BLaER1 (cell line): ENCODE measurements around the gene UFD1.
A peak's percentile ranks its signal among the peaks of the same experiment; 100 is the strongest.

ENCODE experiments used
- H3K27ac ChIP-seq: shearing (Covaris generic); formaldehyde crosslinking; 2 replicates; pipeline ENCODE4 v1.8.1; 2022
- H3K27me3 ChIP-seq: shearing (Covaris generic); formaldehyde crosslinking; 2 replicates; pipeline ENCODE4 v1.8.1; 2022
- H3K36me3 ChIP-seq: shearing (Covaris generic); formaldehyde crosslinking; 2 replicates; pipeline ENCODE4 v1.8.1; 2022
- H3K4me1 ChIP-seq: shearing (Covaris generic); formaldehyde crosslinking; 2 replicates; pipeline ENCODE4 v1.8.1; 2022
- H3K4me2 ChIP-seq: shearing (Covaris generic); formaldehyde crosslinking; 2 replicates; pipeline ENCODE4 v1.8.1; 2022
- H3K4me3 ChIP-seq: shearing (Covaris generic); formaldehyde crosslinking; 2 replicates; pipeline ENCODE4 v1.8.1; 2022
- H3K9ac ChIP-seq: shearing (Covaris generic); formaldehyde crosslinking; 2 replicates; pipeline ENCODE4 v1.8.1; 2022
- H3K9me3 ChIP-seq: shearing (Covaris generic); formaldehyde crosslinking; 2 replicates; pipeline ENCODE4 v1.8.1; 2022
- H4K20me1 ChIP-seq: shearing (Covaris generic); formaldehyde crosslinking; 2 replicates; pipeline ENCODE4 v1.8.1; 2022
- Cebpa-rat ChIP-seq: shearing (Covaris generic); IDR thresholded peaks from 2 replicates; pipeline ENCODE4 v1.8.1; 2022

UFD1 gene

GRCh38 chr22:19420321-19420720, 58.7 kb downstream of the UFD1 start:
- Histone ChIP-seq H3K27me3 (no peaks in the 10 kb centered on the region), H3K27ac (no peak overlapping the region), H3K9me3 (peaks cover 13% of the 10 kb centered on the region), H3K4me2 (peak overlapping the region; percentile 44), H3K9ac (no peak overlapping the region), H3K36me3 (peaks cover 51% of the 10 kb centered on the region), H3K4me3 (no peak overlapping the region), H4K20me1 (peaks cover 98% of the 10 kb centered on the region), H3K4me1 (peaks cover 20% of the 10 kb centered on the region)
- TF ChIP-seq Cebpa-rat: no peak

DNA sequence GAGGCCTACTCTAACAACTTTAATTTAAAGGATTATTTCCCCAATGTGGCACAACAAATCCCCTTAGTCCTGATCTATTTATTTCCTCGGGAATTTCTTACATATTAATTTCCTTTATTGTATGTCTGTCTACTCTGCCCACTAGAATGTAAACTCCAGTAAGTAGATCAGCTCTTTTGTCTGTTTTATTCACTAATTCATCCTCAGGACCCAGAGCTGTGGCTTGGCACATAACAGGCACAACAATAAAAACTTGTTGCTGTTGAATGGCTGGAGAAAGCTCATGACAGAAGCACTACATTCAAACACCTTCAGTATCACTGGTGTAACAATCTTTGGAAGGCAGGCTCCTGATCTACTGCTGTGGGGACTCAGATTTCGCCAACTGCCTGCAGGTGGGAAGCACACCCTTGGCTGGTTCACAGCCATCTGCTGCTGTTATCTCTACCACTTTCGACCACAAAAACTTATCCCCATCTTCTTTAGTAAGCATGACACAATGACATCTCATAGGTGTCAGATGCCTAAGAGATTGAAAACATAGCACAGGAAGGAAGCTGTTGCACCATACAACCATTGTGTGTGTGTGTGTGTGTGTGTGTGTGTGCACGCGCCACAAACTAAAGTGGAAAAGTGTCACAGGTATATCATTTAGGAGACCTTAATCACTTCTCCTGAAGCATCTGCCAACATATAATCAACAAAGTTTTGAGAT, 59.4 kb downstream of the UFD1 start:
- no peak for TF ChIP-seq Cebpa-rat

GRCh38 chr22:19419086-19419463, 59.9 kb downstream of the UFD1 start:
- Histone ChIP-seq H3K9ac (no peak overlapping the region), H3K9me3 (peaks cover 13% of the 10 kb centered on the region), H3K27me3 (no peaks in the 10 kb centered on the region), H3K36me3 (peaks cover 42% of the 10 kb centered on the region), H4K20me1 (peaks cover 98% of the 10 kb centered on the region), H3K4me2 (peak overlapping the region; percentile 44; the same call in 1 of the 2 replicates), H3K27ac (peak overlapping the region; percentile 38; the same call in 1 of the 2 replicates), H3K4me3 (no peak overlapping the region), H3K4me1 (peaks cover 20% of the 10 kb centered on the region)
- TF ChIP-seq Cebpa-rat: no peak

More for the DNA sequence above, 59.4 kb downstream of the UFD1 start:
- Histone ChIP-seq H3K27me3 (no peaks in the 10 kb centered on the region), H3K9me3 (peaks cover 13% of the 10 kb centered on the region), H3K4me2 (peak overlapping the region; percentile 44), H3K36me3 (peaks cover 44% of the 10 kb centered on the region), H3K4me1 (peaks cover 20% of the 10 kb centered on the region), H4K20me1 (peaks cover 98% of the 10 kb centered on the region), H3K4me3 (no peak overlapping the region), H3K9ac (no peak overlapping the region), H3K27ac (peak overlapping the region; percentile 38; the same call in 1 of the 2 replicates)

- Histone ChIP-seq H4K20me1 (peaks cover 98% of the 10 kb centered on the region), H3K9me3 (peaks cover 13% of the 10 kb centered on the region), H3K4me3 (no peak overlapping the region), H3K4me2 (no peak overlapping the region), H3K27me3 (no peaks in the 10 kb centered on the region), H3K9ac (no peak overlapping the region), H3K27ac (no peak overlapping the region), H3K4me1 (peaks cover 11% of the 10 kb centered on the region), H3K36me3 (peaks cover 76% of the 10 kb centered on the region)
- TF ChIP-seq Cebpa-rat: no peak
Measured at GRCh38 chr22:19412923-19413322, 66.1 kb downstream of the UFD1 start.

DNA sequence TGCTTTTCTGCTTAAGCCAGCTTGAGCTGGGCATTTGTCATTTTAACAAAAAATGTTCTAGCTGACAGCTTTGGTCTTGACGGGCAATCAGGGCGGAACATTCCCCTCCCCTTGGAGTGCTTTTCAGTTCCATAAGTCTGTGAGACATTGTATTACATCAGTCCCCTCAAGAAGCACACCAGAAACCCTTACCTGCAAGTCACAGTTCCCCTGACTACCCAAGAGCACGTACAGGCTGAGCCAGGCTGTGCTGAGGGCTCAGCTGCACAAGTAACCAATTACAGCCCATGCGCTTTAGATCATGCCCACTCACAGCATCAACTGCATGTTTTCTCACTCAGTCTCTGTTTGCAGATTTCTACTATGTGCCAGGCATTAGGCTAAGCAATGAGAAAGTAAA, 66.5 kb downstream of the UFD1 start:
- no peak overlapping the region for H3K4me3 ChIP-seq
- no peak overlapping the region for H3K27ac ChIP-seq
- peaks cover 11% of the 10 kb centered on the region for H3K4me1 ChIP-seq
- H3K36me3 ChIP-seq: peaks cover 76% of the 10 kb centered on the region
- peaks cover 98% of the 10 kb centered on the region for H4K20me1 ChIP-seq
- H3K4me2 ChIP-seq: no peak overlapping the region
- H3K27me3 ChIP-seq: no peaks in the 10 kb centered on the region
- H3K9ac ChIP-seq: no peak overlapping the region
- H3K9me3 ChIP-seq: peaks cover 9% of the 10 kb centered on the region
- no peak for TF ChIP-seq Cebpa-rat

- Histone ChIP-seq H3K9me3 (peaks cover 1% of the 10 kb centered on the region; the same call in 1 of the 2 replicates), H3K36me3 (peaks cover 76% of the 10 kb centered on the region), H3K9ac (no peak overlapping the region)
Measured at GRCh38 chr22:19411690-19412045, 67.3 kb downstream of the UFD1 start.

DNA sequence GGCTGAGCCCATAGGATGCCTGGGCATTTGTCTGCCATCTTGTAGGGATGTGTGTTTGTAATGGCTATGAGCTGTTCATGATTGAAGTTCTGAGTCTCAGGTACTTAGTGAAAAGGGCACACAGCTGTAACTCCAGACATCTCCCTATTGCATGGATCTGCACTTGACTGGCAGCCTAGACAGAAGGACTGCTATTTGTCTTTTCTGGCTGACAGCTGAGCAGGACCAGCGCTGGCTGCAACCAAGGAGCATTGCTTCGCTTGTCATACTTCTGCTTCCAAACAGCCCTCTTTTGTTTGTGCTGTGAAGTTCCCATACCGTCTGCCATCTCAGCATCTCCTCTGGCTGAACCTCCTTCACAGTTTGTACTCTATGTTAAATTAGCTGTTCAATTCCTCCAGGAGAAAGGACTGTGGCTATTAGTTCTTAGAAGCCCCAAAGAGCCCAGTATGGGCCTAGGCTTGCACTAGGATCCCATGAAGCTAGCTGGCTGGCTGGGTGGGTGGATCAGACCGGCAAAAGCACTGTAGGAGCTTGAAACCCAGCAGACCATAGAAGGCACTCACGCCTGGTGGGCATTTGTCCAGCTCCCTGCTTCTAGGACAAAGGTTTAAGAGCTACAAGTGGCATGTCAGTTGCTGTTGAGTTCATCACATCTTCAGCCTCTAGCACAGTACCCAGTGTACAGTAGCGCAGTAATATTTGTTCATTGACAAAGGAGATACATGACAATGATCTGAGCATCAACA, 67.9 kb downstream of the UFD1 start:
- no peaks in the 10 kb centered on the region for H3K27me3 ChIP-seq
- no peak for TF ChIP-seq Cebpa-rat
- peaks cover 94% of the 10 kb centered on the region for H4K20me1 ChIP-seq
- H3K9me3 ChIP-seq: no peaks in the 10 kb centered on the region
- H3K9ac ChIP-seq: no peak overlapping the region
- no peak overlapping the region for H3K27ac ChIP-seq
- H3K36me3 ChIP-seq: peaks cover 76% of the 10 kb centered on the region
- H3K4me2 ChIP-seq: no peak overlapping the region
- no peak overlapping the region for H3K4me3 ChIP-seq
- peaks cover 11% of the 10 kb centered on the region for H3K4me1 ChIP-seq

More at GRCh38 chr22:19411690-19412045, 67.3 kb downstream of the UFD1 start:
- peaks cover 94% of the 10 kb centered on the region for H4K20me1 ChIP-seq
- H3K4me1 ChIP-seq: peaks cover 11% of the 10 kb centered on the region
- no peaks in the 10 kb centered on the region for H3K27me3 ChIP-seq
- H3K4me3 ChIP-seq: no peak overlapping the region
- TF ChIP-seq Cebpa-rat: no peak
- no peak overlapping the region for H3K27ac ChIP-seq
- no peak overlapping the region for H3K4me2 ChIP-seq

- no peak for TF ChIP-seq Cebpa-rat
- H3K9ac ChIP-seq: no peak overlapping the region
- H3K36me3 ChIP-seq: peaks cover 93% of the 10 kb centered on the region
Measured at GRCh38 chr22:19407649-19408606, 71.1 kb downstream of the UFD1 start.

GRCh38 chr22:19406846-19407245, 72.1 kb downstream of the UFD1 start:
- H3K4me3 ChIP-seq: no peak overlapping the region
- no peaks in the 10 kb centered on the region for H3K9me3 ChIP-seq
- H3K4me1 ChIP-seq: no peaks in the 10 kb centered on the region
- H3K36me3 ChIP-seq: peaks cover 91% of the 10 kb centered on the region
- no peak overlapping the region for H3K9ac ChIP-seq
- TF ChIP-seq Cebpa-rat: no peak
- no peak overlapping the region for H3K27ac ChIP-seq
- no peak overlapping the region for H3K4me2 ChIP-seq
- H3K27me3 ChIP-seq: no peaks in the 10 kb centered on the region
- H4K20me1 ChIP-seq: peaks cover 62% of the 10 kb centered on the region

More at GRCh38 chr22:19407649-19408606, 71.1 kb downstream of the UFD1 start:
- H3K4me2 ChIP-seq: no peak overlapping the region
- no peaks in the 10 kb centered on the region for H3K27me3 ChIP-seq
- no peak overlapping the region for H3K4me3 ChIP-seq
- no peak overlapping the region for H3K27ac ChIP-seq
- no peaks in the 10 kb centered on the region for H3K9me3 ChIP-seq
- peaks cover 73% of the 10 kb centered on the region for H4K20me1 ChIP-seq
- H3K4me1 ChIP-seq: peaks cover 7% of the 10 kb centered on the region
